DOHH2 (cell line): Measurements from ENCODE around the gene CNKSR3.

ENCODE experiments used
- H3F3A ChIP-seq: fragments of 200-600 bp; sonication (generic), shearing (Covaris generic); 2 replicates; pipeline ENCODE4 v1.6.0; 2016; ENCODE audit warnings: antibody characterized with exemption, mild to moderate bottlenecking; ENCODE audit not compliant: control insufficient read depth, insufficient read depth
- H3K27ac ChIP-seq: fragments of 200-600 bp; sonication (generic); 2 replicates; pipeline ENCODE4 v1.5.1; 2014; ENCODE audit warnings: low read depth, mild to moderate bottlenecking, low read length, moderate library complexity
- H3K27me3 ChIP-seq: fragments of 200-600 bp; sonication (generic); 2 replicates; pipeline ENCODE4 v1.6.1; 2014; ENCODE audit warnings: mild to moderate bottlenecking, low read length, mixed read lengths; ENCODE audit not compliant: control insufficient read depth
- H3K36me3 ChIP-seq: fragments of 200-600 bp; sonication (generic); 2 replicates; pipeline ENCODE4 v1.6.1; 2014; ENCODE audit warnings: mild to moderate bottlenecking, low read length, moderate library complexity, mixed read lengths; ENCODE audit not compliant: control insufficient read depth
- H3K4me1 ChIP-seq: fragments of 200-600 bp; sonication (generic); 2 replicates; pipeline ENCODE4 v1.6.1; 2014; ENCODE audit warnings: mild to moderate bottlenecking, low read length, mixed read lengths; ENCODE audit not compliant: control insufficient read depth
- H3K4me2 ChIP-seq: fragments of 200-600 bp; sonication (generic); 2 replicates; pipeline ENCODE4 v1.6.0; 2014; ENCODE audit warnings: mild to moderate bottlenecking, low read length, moderate library complexity
- H3K4me3 ChIP-seq: fragments of 200-600 bp; sonication (generic); 2 replicates; pipeline ENCODE4 v1.5.1; 2014; ENCODE audit warnings: mild to moderate bottlenecking, low read length, mixed read lengths
- H3K79me2 ChIP-seq: fragments of 200-600 bp; sonication (generic); 2 replicates; pipeline ENCODE4 v1.6.1; 2014; ENCODE audit warnings: mild to moderate bottlenecking, low read length, mixed read lengths; ENCODE audit not compliant: control insufficient read depth
- H3K9me2 ChIP-seq: fragments of 200-600 bp; sonication (generic); replicated peaks from 2 replicates; pipeline ENCODE4 v1.6.1; 2014; ENCODE audit warnings: mild to moderate bottlenecking, low read length, mixed read lengths; ENCODE audit not compliant: control insufficient read depth
- H3K9me3 ChIP-seq: fragments of 200-600 bp; sonication (generic); 2 replicates; pipeline ENCODE4 v1.6.1; 2014; ENCODE audit warnings: antibody characterized with exemption, low read length, mixed read lengths; ENCODE audit not compliant: control insufficient read depth, insufficient read depth
- H4K20me1 ChIP-seq: fragments of 200-600 bp; sonication (generic); 2 replicates; pipeline ENCODE4 v1.6.0; 2014; ENCODE audit warnings: low read depth, mild to moderate bottlenecking, antibody characterized with exemption, low read length, moderate library complexity; ENCODE audit not compliant: control insufficient read depth, insufficient read depth
- EZH2phosphoT487 ChIP-seq: fragments of 200-600 bp; sonication (generic); IDR thresholded peaks from 2 replicates; pipeline ENCODE4 v1.6.1; 2017; ENCODE audit warnings: borderline replicate concordance, mild to moderate bottlenecking, antibody characterized with exemption, low read length, moderate library complexity, mixed read lengths
- TF ChIP-seq, protein P1 (sequence below): fragments of 200-600 bp; sonication (generic); IDR thresholded peaks from one replicate; pipeline ENCODE4 v1.5.1; 2014; ENCODE audit warnings: antibody characterized with exemption, mild to moderate bottlenecking, low read depth, low read length; ENCODE audit not compliant: poor library complexity, severe bottlenecking

The CNKSR3 gene

DNA sequence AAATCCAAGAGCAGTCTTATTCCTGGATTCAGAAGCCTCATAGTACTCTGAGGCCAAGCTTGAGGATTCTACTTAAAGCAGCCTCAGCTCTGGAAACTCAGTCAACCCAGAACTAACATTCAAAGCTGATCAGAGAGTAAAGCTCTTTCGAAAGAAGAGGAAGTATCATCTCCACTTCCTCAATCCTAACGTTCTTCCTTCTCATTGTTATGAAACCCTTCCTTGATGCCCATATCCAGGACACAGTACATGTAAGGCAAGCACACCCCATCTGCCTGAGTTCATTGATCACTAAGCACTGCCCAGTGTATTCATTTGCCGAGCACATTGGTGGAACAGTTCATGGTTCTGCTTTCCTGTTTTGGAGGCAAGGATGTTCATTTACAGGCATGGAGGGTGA lies 153.8 kb downstream of the CNKSR3 start, which contains the start of gene IPCEF1:
Gene IPCEF1, minus strand, starts transcription at position 114 of the 400 bp plus-strand sequence. CDS start 90,856 bp downstream, outside the sequence.
- Histone ChIP-seq H4K20me1 (no peaks in the 10 kb centered on the region), H3K79me2 (no peaks in the 10 kb centered on the region), H3K4me3 (no peak within 1 kb of the TSS), H3K36me3 (no peaks in the 10 kb centered on the region), H3K4me1 (peaks cover 9% of the 10 kb centered on the region), H3K9me3 (no peaks in the 10 kb centered on the region), H3K4me2 (peak within 1 kb of the TSS; percentile 29), H3K27me3 (no peaks in the 10 kb centered on the region; the same call in 1 of the 2 replicates), H3F3A (no peaks in the 10 kb centered on the region), H3K27ac (no peak within 1 kb of the TSS), H3K9me2 (no peaks in the 10 kb centered on the region)
- TF ChIP-seq EZH2phosphoT487 = no peak
- TF ChIP-seq, protein P1, sequence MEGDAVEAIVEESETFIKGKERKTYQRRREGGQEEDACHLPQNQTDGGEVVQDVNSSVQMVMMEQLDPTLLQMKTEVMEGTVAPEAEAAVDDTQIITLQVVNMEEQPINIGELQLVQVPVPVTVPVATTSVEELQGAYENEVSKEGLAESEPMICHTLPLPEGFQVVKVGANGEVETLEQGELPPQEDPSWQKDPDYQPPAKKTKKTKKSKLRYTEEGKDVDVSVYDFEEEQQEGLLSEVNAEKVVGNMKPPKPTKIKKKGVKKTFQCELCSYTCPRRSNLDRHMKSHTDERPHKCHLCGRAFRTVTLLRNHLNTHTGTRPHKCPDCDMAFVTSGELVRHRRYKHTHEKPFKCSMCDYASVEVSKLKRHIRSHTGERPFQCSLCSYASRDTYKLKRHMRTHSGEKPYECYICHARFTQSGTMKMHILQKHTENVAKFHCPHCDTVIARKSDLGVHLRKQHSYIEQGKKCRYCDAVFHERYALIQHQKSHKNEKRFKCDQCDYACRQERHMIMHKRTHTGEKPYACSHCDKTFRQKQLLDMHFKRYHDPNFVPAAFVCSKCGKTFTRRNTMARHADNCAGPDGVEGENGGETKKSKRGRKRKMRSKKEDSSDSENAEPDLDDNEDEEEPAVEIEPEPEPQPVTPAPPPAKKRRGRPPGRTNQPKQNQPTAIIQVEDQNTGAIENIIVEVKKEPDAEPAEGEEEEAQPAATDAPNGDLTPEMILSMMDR = no peak

DNA sequence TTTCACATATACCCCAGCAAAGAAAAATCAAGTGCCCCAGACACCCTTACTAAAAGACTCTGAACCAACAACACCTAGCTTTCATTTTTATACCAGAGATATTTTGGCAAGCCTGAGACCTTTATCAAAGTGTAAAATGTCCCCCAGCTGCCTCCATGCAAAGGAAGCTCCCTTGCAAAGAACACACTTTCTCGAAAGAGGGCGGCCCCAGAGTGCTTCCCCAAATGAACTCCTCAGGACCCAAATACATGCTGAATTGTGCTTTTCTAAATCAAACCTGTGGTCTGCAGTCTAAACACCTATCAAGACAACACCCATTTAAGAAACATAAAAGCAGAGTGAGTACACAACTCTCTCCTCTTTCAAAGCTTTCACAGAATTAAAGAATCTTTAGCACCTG lies 154.4 kb downstream of the CNKSR3 start:
- no peak for TF ChIP-seq EZH2phosphoT487
- TF ChIP-seq, protein P1 = no peak
- Histone ChIP-seq H3K4me1 (peaks cover 9% of the 10 kb centered on the region), H3K4me2 (no peak overlapping the region), H3K4me3 (no peak overlapping the region), H4K20me1 (no peaks in the 10 kb centered on the region), H3K27me3 (no peaks in the 10 kb centered on the region; the same call in 1 of the 2 replicates), H3K36me3 (no peaks in the 10 kb centered on the region), H3F3A (no peaks in the 10 kb centered on the region), H3K9me2 (no peaks in the 10 kb centered on the region), H3K27ac (no peak overlapping the region), H3K79me2 (no peaks in the 10 kb centered on the region), H3K9me3 (no peaks in the 10 kb centered on the region)

DNA sequence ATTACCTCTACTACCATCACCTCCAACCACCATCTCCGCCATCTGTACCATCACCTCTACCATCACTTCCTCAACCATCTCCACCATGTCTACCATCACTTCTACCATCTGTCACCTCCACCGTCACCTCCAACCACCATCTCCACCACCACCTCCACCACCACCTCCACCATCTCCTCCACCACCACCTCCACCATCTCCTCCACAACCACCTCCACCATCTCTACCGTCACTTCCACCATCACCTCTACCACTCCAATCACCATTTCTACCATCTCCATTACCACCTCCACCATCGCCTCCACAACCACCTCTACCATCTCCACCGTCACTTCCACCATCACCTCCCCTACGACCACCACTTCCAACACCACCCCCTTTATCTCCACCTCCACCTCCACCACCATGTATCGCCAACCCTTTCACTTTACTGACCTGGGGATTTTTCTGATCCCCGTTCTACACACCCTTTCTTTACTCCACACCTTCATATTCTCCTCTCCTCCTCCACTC lies 156.2 kb downstream of the CNKSR3 start:
- Histone ChIP-seq H3K4me1 (peaks cover 9% of the 10 kb centered on the region), H3K4me3 (no peak overlapping the region), H3K27me3 (no peaks in the 10 kb centered on the region; the same call in 1 of the 2 replicates), H3K36me3 (no peaks in the 10 kb centered on the region), H3K4me2 (no peak overlapping the region), H4K20me1 (no peaks in the 10 kb centered on the region), H3F3A (no peaks in the 10 kb centered on the region), H3K79me2 (no peaks in the 10 kb centered on the region), H3K9me2 (no peaks in the 10 kb centered on the region), H3K9me3 (no peaks in the 10 kb centered on the region), H3K27ac (no peak overlapping the region)
- TF ChIP-seq EZH2phosphoT487 = no peak
- TF ChIP-seq, protein P1 = no peak
